Stimulated activated CD8-positive, alpha-beta memory T cell treated with anti-CD3 and anti-CD28 coated beads, Interleukin-4, amount 100 ng/mL, for 24 hours (primary cell): ENCODE measurements around the gene RAB4B.
"Not testable (repeated sequence)": the region's sequence is repeated elsewhere in the genome, so short reads cannot be mapped to it uniquely, and the experiment has no call there.

Experiments
- DNase-seq: peaks from one replicate; pipeline ENCODE4 v3.0.0-alpha.2; 2020; ENCODE audit warnings: low read depth

Gene RAB4B

DNA sequence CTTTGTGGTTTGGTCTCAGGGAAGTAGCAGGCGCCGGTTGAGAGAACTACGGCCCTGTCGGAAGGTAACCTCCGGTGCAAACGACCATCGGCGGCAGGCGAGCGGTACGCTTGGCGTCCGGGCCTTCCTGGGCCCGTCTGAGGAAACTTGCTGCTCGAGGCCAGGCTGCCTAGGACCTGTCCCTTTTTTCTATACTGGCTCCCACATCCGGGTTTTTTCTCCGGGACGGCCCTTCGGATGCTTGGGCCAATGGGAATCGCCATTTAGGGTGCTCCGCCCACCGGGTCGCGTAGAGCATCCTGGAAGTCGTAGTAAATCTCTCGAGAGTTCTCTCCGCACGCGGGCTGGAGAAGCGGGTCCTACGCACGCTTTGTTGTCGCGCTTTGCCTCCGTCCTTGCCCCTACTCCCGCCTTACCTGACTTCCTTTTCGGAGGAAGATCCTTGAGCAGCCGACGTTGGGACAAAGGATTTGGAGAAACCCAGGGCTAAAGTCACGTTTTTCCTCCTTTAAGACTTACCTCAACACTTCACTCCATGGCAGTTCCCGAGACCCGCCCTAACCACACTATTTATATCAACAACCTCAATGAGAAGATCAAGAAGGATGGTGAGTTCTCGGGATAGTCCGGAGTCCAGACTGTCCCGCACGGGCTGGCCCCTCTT, 27.0 kb upstream of the RAB4B start, which contains the start of gene SNRPA:
SNRPA (plus strand) TSS at position 330 of the 664 bp plus-strand sequence; CDS start at position 536, 206 bp downstream.
- peak; percentile 94 for DNase-seq

DNA sequence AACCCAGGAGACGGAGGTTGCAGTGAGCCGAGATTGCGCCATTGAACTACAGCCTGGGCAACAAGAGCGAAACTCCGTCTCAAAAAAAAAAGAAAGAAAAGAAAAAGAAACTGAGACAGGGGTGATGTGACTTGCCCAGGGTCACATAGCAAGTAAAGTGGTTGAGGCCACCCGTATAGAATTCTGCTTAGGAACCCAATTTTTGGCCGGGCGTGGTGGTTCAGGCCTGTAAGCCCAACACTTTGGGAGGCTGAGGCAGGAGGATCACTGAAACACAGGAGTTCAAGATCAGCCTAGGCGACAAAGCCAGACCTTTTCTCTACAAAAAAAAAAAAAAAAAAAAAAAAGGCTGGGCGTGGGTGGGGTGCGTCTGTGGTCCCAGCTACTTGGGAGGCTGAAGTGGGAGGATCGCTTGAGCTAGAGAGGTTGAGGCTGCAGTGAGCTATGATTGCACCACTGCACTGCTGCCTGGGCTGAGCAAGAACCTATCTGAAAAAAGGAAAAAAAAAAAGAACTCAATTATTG, 25.7 kb upstream of the RAB4B start:
- no peak for DNase-seq

DNA sequence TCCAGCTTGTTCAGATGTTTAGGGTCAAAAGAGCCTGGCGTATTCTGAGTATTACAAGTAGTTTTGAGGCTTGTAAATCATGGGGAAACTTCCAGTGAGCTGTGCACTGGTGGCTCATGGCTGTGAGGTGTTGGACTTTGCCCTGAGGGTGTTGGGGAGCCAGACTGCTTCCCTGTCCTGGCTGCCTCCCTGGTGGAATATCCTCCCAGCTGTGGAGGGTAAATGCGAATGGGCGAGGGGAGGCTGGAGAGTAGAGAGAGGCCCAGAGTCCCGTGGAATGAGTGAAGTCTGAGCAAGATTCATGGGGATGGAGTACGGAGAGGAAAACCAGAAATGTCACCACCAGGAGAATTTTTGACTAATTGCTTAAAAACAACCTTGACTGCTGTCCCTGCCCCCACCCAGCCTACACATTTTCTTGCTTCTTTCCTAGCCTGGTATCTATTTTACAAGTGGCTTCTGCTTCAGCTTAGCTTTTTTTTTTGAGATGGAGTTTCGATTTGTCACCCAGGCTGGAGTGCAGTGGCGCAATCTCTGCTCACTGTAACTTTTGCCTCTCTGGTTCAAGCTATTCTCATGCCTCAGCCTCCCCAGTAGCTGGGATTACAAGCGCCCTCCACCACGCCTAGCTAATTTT, 23.3 kb upstream of the RAB4B start:
- peak; percentile 60 for DNase-seq

DNA sequence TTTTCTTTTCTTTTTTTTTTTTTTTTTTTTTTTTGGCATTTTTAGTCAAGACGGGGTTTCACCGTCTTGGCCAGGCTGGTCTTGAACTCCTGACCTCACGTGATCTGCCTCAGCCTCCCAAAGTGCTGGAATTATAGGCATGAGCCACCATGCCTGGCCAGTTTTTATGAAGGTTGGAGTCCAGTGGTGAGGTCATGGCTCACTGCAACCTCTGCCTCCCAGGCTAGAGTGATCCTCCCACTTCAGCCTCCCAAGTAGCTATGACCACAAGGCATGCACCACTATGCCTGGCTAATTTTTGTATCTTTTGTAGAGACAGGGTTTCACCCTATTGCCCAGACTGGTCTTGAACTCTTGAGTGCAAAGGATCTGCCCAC, 22.8 kb upstream of the RAB4B start:
- no peak for DNase-seq

DNA sequence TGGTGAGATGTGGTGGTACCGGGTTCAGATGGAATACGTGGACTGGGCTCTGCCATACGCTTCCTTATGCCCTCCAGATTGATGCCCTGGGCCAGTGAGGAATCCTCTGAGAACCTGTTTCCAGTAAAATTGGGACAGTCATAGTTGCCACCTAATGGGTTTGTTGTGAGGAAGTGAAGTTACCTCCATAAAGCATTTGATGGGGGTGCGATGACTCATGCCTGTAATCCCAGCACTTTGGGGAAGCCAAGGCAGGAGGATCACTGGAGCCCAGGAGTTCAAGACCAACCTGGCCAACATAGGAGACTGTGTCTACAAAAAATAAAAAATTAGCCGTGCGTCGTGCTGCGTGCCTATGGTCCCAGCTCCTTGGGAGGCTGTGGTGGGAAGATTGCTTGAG, 22.3 kb upstream of the RAB4B start:
- DNase-seq = no peak

DNA sequence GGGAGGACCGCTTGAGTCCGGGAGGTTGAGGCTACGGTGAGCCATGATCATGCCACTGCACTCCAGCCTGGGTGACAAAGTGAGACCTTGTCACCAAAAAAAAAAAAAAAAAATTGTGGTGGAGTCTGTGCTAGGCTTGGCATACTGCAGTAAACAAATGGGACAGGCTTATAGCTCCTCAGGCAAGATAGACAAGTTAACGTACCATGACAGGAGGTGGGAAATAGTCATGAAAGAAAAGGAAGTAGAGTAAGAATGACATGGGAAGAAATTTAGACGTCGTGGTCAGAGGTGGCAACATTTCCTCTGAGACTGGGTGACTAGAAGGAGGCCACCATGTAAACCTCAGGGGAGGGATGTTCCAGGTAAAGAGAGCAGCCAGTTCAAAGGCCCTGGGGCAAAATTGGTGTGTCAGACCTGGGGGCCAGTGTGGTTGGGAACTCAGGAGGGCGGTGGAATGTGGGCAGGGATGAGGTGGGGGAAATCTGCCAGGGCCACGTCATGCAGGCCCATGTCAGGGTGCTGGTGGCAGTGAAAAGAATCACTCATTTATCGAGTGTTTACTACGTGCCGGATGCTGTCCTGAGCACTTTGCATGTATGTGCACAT, 21.4 kb upstream of the RAB4B start:
- DNase-seq = no peak

DNA sequence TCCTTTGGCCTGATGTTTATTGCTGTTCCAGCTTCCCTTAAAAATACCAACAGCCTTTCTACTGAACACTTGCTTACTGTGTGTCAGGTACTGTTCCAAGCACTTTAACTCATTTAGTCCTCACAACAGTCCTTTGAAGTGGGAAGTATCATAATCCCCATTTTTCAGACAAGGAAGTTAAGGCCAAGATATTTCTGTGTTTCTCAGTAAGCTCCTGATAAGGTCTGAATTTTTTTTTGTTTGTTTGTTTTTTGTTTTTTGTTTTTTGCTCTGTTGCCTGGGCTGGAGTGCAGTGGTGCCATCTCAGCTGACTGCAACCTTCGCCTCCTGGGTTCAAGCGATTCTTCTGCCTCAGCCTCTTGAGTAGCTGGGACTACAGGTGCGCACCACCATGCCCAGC, 19.6 kb upstream of the RAB4B start:
- no peak for DNase-seq

DNA sequence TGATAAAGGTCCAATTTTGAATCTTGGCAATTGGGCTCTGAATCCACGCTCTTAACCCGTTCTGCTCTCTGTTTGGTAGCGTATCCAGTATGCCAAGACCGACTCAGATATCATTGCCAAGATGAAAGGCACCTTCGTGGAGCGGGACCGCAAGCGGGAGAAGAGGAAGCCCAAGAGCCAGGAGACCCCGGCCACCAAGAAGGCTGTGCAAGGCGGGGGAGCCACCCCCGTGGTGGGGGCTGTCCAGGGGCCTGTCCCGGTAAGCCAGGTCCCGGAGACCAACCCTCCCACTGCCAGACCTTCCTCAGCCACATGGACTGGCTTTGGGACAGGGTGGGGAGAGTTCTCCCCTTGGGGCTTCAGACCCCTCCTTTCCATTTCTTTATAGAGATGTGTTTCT, 18.7 kb upstream of the RAB4B start:
- no peak for DNase-seq

DNA sequence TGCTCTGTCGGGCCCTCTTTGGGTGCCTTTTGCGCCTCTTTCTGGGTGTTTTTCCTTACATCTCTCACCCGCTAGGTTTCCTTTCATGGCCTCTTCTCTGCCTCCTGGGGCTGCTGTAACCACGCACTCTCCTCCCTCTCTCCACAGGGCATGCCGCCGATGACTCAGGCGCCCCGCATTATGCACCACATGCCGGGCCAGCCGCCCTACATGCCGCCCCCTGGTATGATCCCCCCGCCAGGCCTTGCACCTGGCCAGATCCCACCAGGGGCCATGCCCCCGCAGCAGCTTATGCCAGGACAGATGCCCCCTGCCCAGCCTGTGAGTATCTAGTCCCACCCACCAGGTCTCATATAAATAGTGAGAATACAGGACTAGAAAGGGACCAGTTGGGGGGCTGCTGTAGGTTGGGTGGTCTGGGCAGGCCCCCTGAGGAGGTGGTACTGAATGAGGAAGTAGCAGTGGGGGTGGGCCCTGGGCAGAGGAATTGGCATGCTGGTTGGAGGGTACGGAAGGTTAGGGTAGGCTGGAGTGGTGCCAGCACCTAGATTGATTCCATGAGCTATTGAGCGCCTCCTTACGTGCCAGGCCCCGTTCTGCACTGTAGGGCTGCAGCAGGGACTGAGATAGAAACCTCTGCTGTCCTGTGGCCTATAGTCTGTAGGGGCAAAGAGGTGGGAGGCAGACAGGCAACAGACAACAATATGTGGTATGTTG, 15.1 kb upstream of the RAB4B start:
- no peak for DNase-seq

DNA sequence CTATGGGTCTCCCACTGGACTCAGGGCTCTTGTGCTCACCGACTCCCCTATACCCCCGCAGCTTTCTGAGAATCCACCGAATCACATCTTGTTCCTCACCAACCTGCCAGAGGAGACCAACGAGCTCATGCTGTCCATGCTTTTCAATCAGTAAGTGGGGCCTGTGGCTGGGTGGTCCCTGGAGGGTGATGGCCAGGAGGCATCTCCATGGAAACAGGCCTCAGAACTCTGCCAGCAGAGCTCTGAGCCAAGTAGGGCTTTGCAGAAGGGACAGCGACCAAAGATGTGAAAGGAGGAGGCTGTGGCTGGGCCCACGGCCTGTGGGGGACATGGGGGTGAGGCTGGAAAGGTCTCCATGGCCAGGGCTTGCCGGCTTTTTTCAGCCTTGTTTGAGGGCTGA, 14.5 kb upstream of the RAB4B start:
- DNase-seq = no peak

DNA sequence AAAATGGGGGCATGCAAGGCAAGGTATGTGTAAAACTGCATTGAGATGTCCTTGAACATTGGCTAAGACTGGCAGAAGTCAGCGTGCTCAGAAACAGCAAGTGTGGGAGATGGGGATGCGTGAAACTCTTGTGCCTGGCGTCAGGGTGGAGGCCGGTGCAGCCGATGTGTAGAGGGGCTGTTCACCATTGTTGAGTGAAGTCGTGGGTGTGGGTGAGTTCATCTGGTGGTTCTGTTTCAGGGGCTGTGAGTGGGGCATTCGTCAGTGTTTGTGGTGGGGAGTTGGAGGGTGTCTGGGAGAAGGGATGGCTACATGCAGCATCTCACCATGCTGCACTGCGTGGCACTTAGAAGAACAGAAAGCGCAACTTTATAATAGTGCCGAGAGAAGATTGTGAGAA, 14.1 kb upstream of the RAB4B start:
- DNase-seq = no peak

DNA sequence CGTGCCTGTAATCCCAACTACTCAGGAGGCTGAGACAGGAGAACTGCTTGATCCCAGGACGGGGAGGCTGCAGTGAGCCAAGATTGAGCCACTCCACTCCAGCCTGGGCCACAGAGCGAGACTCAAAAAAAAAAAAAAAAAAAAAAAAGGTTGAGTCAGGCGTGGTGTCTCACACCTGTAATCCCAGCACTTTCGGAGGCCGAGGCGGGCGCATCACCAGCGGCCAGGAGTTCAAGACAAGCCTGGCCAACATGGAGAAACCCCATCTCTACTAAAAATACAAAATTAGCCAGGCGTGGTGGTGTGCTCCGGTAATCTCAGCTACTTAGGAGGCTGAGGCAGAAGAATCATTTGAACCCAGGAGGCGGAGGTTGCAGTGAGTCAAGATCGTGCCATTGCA, 11.7 kb upstream of the RAB4B start:
- DNase-seq = not testable (repeated sequence)

DNA sequence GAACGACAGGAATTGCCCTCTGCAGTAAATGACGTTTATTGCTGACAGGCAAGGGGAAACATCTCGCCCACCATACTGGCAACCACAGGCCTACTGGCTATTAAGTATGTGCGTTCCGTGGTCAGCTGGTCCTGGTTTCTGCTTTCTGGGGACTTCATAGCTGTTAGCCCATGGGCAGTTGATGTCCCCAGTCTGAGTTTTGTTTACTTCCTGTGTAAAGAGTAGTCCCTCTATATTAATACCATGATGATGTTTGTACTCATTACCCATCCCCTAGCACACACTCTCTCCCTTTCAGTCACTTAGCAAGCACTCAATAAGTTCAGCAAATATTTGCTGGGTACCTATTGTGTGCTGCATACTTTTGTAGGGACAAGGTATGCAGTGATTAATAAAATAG, 9.2 kb upstream of the RAB4B start:
- DNase-seq = no peak

DNA sequence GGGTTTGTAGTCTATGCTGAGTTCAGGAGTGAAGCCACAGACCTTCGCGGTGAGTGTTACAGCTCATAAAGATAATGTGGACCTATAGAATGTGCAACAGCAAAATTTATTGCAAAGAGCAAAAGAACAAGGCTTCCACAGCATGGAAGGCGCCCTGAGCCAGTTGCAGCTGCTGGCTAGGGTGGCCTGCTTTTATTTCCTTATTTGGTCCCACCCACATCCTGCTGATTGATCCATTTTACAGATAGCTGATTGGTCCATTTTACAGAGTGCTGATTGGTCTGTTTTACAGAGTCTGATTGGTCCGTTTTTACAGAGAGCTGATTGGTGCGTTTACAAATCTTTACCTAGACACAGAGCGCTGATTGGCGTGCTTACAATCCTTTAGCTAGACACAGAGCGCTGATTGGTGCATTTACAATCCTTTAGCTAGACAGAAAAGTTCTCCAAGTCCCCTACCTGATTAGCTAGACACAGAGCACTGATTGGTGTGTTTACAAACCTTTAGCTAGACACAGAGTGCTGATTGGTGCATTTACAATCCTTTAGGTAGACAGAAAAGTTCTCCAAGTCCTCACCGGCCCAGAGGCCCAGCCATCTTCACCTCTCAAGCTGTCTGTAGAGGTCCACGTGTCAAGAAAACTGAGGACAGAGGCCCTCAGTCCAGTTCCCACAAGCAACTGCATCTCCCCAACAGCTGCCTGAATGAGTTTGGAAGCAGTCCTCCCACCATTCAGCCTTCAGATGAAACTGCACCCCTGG, 6.8 kb upstream of the RAB4B start:
- not testable (repeated sequence) for DNase-seq

DNA sequence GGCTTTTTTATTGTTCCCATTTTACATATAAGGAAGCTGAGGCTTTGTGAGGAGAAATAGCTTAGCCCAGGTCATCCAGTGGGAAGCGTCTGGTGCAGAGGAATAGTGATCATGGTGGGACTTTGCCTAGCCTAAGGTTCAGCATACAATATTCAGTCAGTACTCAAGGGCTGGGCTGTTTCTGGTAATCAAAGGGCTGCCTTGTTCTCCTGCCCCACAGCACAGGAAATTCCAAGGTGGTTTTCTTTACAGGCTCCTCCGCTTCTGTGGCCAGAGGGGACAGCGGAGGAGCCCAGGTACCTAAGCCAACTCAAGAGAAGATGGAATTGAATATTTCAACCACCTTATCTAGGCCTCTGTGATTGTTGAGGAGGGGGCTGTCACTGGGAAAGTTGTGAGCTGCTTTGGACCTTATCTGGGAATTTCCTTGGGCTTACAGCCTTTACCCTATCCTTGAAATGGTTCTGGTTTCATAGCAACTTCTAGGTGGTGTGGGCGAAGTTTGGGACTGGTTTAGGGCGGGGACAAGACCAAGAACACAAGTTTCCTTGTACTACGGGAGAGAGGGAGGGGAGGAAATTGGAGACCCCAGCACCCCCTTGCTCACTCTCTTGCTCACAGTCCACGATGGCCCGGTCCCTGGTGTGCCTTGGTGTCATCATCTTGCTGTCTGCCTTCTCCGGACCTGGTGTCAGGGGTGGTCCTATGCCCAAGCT, 3.0 kb upstream of the RAB4B start, which contains the start of gene MIA:
MIA (plus strand) TSS at position 606 of the 716 bp plus-strand sequence; CDS start at position 628, 22 bp downstream.
- DNase-seq = no peak

DNA sequence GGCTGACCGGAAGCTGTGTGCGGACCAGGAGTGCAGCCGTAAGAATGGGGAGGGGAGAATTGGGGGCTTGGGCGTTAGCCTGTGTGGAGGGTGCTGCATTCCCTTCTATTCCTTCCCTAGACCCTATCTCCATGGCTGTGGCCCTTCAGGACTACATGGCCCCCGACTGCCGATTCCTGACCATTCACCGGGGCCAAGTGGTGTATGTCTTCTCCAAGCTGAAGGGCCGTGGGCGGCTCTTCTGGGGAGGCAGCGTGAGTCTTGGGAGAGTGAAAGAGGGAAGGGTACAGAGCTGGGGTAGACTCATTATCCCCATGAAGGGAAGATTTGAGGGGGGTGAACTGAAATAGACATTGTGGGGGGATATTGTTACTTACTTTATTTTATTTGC, 2.4 kb upstream of the RAB4B start:
- DNase-seq = no peak

DNA sequence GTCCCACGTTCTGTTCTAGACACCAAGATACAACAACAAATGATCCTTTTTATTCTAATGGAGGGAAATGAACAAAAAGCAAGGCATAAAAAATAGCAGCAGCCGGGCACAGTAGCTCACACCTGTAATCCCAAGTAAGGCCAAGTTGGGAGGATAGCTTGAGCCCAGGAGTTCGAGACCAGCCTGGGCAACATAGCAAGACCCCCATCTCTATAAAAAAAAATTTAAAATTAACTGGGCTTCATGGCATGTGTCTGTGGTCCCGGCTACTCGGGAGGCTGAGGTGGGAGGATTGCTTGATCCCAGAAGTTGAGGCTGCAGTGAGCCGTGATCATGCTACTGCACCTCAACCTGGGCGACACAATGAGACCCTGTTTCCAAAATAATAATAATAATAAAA, 1.7 kb upstream of the RAB4B start:
- no peak for DNase-seq

DNA sequence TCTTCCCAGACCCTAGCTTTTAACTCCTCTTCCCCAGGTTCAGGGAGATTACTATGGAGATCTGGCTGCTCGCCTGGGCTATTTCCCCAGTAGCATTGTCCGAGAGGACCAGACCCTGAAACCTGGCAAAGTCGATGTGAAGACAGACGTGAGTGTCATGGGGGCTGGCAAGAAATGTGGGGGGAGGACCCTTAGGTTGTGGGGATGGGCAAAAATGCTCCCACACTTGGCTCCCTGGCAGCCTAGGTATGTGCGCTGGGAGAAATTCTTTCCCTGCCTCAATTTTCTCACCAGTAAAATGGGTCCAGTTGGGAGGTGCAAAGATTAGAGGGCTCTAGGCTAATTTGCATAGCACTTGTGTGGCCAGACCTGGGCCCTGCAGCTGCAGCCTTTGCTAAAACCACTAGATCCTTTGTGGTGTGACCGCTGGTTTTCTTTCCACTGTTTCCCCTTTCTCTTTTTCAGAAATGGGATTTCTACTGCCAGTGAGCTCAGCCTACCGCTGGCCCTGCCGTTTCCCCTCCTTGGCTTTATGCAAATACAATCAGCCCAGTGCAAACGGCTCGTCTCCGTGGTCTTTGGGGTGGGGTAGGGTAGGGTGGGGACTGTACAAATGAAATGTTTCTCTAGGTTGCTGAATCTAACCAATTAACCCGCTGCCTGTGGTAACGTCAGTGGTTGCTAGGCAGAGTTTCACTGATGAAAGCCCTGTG, 959 bp upstream of the RAB4B start:
- DNase-seq = peak; percentile 79

DNA sequence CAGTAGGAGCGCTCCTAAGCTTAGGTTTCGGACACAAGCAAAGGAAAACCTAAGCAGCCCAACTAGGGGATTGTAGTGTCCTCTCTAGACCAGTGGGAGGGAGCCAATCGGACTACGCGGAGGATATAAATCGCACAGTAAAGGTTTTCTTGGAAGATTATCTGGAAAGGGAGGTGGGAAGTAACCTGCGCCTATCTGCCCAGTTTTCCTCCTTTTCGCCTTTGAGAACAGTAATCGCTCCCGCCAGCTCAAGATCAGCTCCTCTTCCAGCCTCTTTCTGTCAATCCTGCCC, 456 bp upstream of the RAB4B start:
- DNase-seq = no peak

DNA sequence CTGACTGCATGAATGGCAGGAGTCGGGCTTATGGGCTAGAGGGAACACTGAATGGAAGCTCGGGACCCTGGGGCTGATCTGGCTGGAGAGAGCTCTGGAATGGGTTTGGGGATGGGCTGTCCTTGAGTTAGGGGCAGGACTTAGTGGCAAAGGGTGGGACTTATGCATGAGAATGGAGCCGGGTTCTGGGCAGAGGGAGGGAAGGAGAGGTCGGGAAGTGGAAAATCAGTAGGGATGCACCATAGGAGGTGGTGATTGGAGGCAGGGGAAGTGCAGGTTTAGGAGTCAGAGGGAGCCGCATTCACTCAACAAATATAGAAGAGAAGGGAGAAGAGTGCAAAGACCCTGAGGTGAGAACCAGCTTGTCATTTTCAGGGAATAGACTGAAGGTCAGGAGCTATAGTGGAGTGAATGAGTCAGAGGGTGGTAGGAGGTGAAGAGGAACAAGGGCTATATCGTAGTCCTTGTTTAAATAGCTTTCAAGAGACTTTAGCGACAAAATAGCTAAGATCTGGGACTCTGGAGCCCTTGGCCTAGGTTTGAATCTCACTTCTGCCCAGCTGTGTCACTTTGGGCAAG, 748 bp downstream of the RAB4B start:
- no peak for DNase-seq
